ENCODE results near the gene CTNNBL1.
"Not testable (repeated sequence)": the region's sequence is repeated elsewhere in the genome, so short reads cannot be mapped to it uniquely, and the experiment has no call there.

CTNNBL1 gene

GRCh38 chr20:37677969-37678861 is 15.6 kb upstream of the CTNNBL1 start:
- in situ Hi-C loops (cut with MboI; ENCODE audit: low sequenced_read_pairs, unreplicated experiment): no loop called here
- DNase-seq (ENCODE audit: low spot score): no peak
- TF ChIP-seq CTCF (IDR thresholded peaks at IDR 0.05; ENCODE audit: borderline replicate concordance, control extremely low read depth, extremely low read depth, insufficient read depth, missing control alignments): no peak

GRCh38 chr20:37679751-37680150 is 14.1 kb upstream of the CTNNBL1 start:
- in situ Hi-C loops (cut with MboI; ENCODE audit: low sequenced_read_pairs, unreplicated experiment); DNase-seq (ENCODE audit: low spot score): not testable (repeated sequence)

GRCh38 chr20:37680420-37680819 is 13.4 kb upstream of the CTNNBL1 start:
- no peak for TF ChIP-seq CTCF (IDR thresholded peaks at IDR 0.05; ENCODE audit: borderline replicate concordance, control extremely low read depth, extremely low read depth, insufficient read depth, missing control alignments)
- DNase-seq (ENCODE audit: low spot score): no peak
- in situ Hi-C loops (cut with MboI; ENCODE audit: low sequenced_read_pairs, unreplicated experiment): no loop called here

- no peak for DNase-seq (ENCODE audit: low spot score)
- in situ Hi-C loops (cut with MboI; ENCODE audit: low sequenced_read_pairs, unreplicated experiment): no loop called here
- TF ChIP-seq CTCF (IDR thresholded peaks at IDR 0.05; ENCODE audit: borderline replicate concordance, control extremely low read depth, extremely low read depth, insufficient read depth, missing control alignments): no peak
Measured at GRCh38 chr20:37681384-37682112, 12.3 kb upstream of the CTNNBL1 start.

GRCh38 chr20:37683146-37683545 is 10.7 kb upstream of the CTNNBL1 start:
- DNase-seq (ENCODE audit: low spot score); in situ Hi-C loops (cut with MboI; ENCODE audit: low sequenced_read_pairs, unreplicated experiment): not testable (repeated sequence)

GRCh38 chr20:37686762-37687477 is 6.9 kb upstream of the CTNNBL1 start:
- no peak for DNase-seq (ENCODE audit: low spot score)

GRCh38 chr20:37687478-37687805 is 6.4 kb upstream of the CTNNBL1 start:
- no peak for TF ChIP-seq CTCF (IDR thresholded peaks at IDR 0.05; ENCODE audit: borderline replicate concordance, control extremely low read depth, extremely low read depth, insufficient read depth, missing control alignments)
- in situ Hi-C loops (cut with MboI; ENCODE audit: low sequenced_read_pairs, unreplicated experiment): no loop called here
- no peak for DNase-seq (ENCODE audit: low spot score)

More at GRCh38 chr20:37686762-37687477, 6.9 kb upstream of the CTNNBL1 start:
- TF ChIP-seq CTCF (IDR thresholded peaks at IDR 0.05; ENCODE audit: borderline replicate concordance, control extremely low read depth, extremely low read depth, insufficient read depth, missing control alignments): no peak
- in situ Hi-C loops (cut with MboI; ENCODE audit: low sequenced_read_pairs, unreplicated experiment): no loop called here

Data from GM13976 (cell line).